Measurements from ENCODE around the gene PAWR.

GRCh38 chr12:79665212-79665887 is 25.4 kb downstream of the PAWR start:
- TF ChIP-seq CTCF (IDR thresholded peaks at IDR 0.05) (no peak), EZH2 (IDR thresholded peaks at IDR 0.05) (no peak), EZH2phosphoT487 (IDR thresholded peaks at IDR 0.05) (no peak)

Data from neural progenitor cell (in vitro differentiated cells).